HG03432 (cell line): ENCODE measurements around the gene RALBP1.
"Not testable (repeated sequence)": the region's sequence is repeated elsewhere in the genome, so short reads cannot be mapped to it uniquely, and the experiment has no call there.

Experiments
- ATAC-seq: cut with Tn5 transposase; IDR thresholded peaks from one replicate; pipeline ENCODE4 v1.9.1; 2021; ENCODE audit warnings: mild to moderate bottlenecking, moderate library complexity; ENCODE audit not compliant: unreplicated experiment

RALBP1 gene

GRCh38 chr18:9474983-9475642 is at the start of gene RALBP1:
Gene RALBP1, plus strand, starts transcription at chr18:9475513. Its CDS starts 37,533 bp downstream, at chr18:9513046.
- peak; percentile 92 for ATAC-seq

- no peak for ATAC-seq
Observed at GRCh38 chr18:9426753-9427152, 48.6 kb upstream of the RALBP1 start.

GRCh38 chr18:9428301-9428706 is 47.0 kb upstream of the RALBP1 start:
- no peak for ATAC-seq

- ATAC-seq, result no peak
Observed at GRCh38 chr18:9428862-9429661, 46.3 kb upstream of the RALBP1 start.

GRCh38 chr18:9429662-9429993 is 45.7 kb upstream of the RALBP1 start:
- no peak for ATAC-seq

GRCh38 chr18:9430315-9430714 is 45.0 kb upstream of the RALBP1 start:
- ATAC-seq, result not testable (repeated sequence)

GRCh38 chr18:9431296-9431695 is 44.0 kb upstream of the RALBP1 start:
- no peak for ATAC-seq

GRCh38 chr18:9433122-9433521 is 42.2 kb upstream of the RALBP1 start:
- ATAC-seq, result not testable (repeated sequence)

- peak; percentile 24 for ATAC-seq
Observed at GRCh38 chr18:9433671-9434121, 41.6 kb upstream of the RALBP1 start.

GRCh38 chr18:9434122-9434701 is 41.1 kb upstream of the RALBP1 start:
- peak; percentile 79 for ATAC-seq

- no peak for ATAC-seq
Observed at GRCh38 chr18:9435041-9435440, 40.3 kb upstream of the RALBP1 start.

GRCh38 chr18:9436206-9436929 is 38.9 kb upstream of the RALBP1 start:
- no peak for ATAC-seq

- no peak for ATAC-seq
Observed at GRCh38 chr18:9437021-9437437, 38.3 kb upstream of the RALBP1 start.

GRCh38 chr18:9437672-9438071 is 37.6 kb upstream of the RALBP1 start:
- ATAC-seq, result no peak

- peak; percentile 47 for ATAC-seq
Observed at GRCh38 chr18:9441061-9441460, 34.3 kb upstream of the RALBP1 start.

GRCh38 chr18:9444549-9444948 is 30.8 kb upstream of the RALBP1 start:
- no peak for ATAC-seq

GRCh38 chr18:9446839-9447238 is 28.5 kb upstream of the RALBP1 start:
- no peak for ATAC-seq

- ATAC-seq, result no peak
Observed at GRCh38 chr18:9447334-9447733, 28.0 kb upstream of the RALBP1 start.

GRCh38 chr18:9449600-9450414 is 25.5 kb upstream of the RALBP1 start:
- no peak for ATAC-seq

- ATAC-seq, result not testable (repeated sequence)
Observed at GRCh38 chr18:9450920-9451319, 24.4 kb upstream of the RALBP1 start.
